ENCODE results near the gene PEMT.

PEMT gene

GRCh38 chr17:17603895-17604225 is 12.4 kb upstream of the PEMT start:
- no peak for DNase-seq

GRCh38 chr17:17603178-17603894 is 11.8 kb upstream of the PEMT start:
- DNase-seq: no peak

- no peak for DNase-seq
Measured at GRCh38 chr17:17599965-17600364, 8.5 kb upstream of the PEMT start.

- no peak for DNase-seq
Measured at GRCh38 chr17:17598003-17598402, 6.5 kb upstream of the PEMT start.

- no peak for DNase-seq
Measured at GRCh38 chr17:17595755-17596154, 4.2 kb upstream of the PEMT start.

GRCh38 chr17:17593222-17593620 is 1.7 kb upstream of the PEMT start:
- no peak for DNase-seq

- DNase-seq: no peak
Measured at GRCh38 chr17:17590883-17591354, 589 bp downstream of the PEMT start.

- no peak for DNase-seq
Measured at GRCh38 chr17:17590141-17590751, 1.3 kb downstream of the PEMT start.

GRCh38 chr17:17587614-17588337 is 3.7 kb downstream of the PEMT start:
- DNase-seq: no peak

- no peak for DNase-seq
Measured at GRCh38 chr17:17582372-17582771, 9.1 kb downstream of the PEMT start.

- no peak for DNase-seq
Measured at GRCh38 chr17:17581509-17581908, 10.0 kb downstream of the PEMT start.

- no peak for DNase-seq
Measured at GRCh38 chr17:17580662-17581470, 10.6 kb downstream of the PEMT start.

- no peak for DNase-seq
Measured at GRCh38 chr17:17579691-17580090, 11.8 kb downstream of the PEMT start.

GRCh38 chr17:17577373-17577772 is 14.1 kb downstream of the PEMT start:
- no peak for DNase-seq

- no peak for DNase-seq
Measured at GRCh38 chr17:17576772-17577234, 14.7 kb downstream of the PEMT start.

GRCh38 chr17:17575360-17576251 is 15.9 kb downstream of the PEMT start:
- DNase-seq: no peak

GRCh38 chr17:17573912-17574311 is 17.6 kb downstream of the PEMT start:
- DNase-seq: no peak

GRCh38 chr17:17572010-17572785 is 19.3 kb downstream of the PEMT start:
- no peak for DNase-seq

GRCh38 chr17:17570798-17571716 is 20.5 kb downstream of the PEMT start:
- DNase-seq: no peak

- no peak for DNase-seq
Measured at GRCh38 chr17:17570140-17570797, 21.2 kb downstream of the PEMT start.
